ENCODE results near the gene MYO19. TPM values are rescaled to one million over a fixed set of nuclear protein-coding genes. Genes with fewer than 3 reads are reported as not detected.

MYO19 gene
- total and polyA plus RNA-seq, 9 of the 15 experiments (the other 6 are each of a cell fraction or from before 2014, with no cell fraction given) = 21.6 to 176 (median 129) TPM

- TF ChIP-seq, protein P1, sequence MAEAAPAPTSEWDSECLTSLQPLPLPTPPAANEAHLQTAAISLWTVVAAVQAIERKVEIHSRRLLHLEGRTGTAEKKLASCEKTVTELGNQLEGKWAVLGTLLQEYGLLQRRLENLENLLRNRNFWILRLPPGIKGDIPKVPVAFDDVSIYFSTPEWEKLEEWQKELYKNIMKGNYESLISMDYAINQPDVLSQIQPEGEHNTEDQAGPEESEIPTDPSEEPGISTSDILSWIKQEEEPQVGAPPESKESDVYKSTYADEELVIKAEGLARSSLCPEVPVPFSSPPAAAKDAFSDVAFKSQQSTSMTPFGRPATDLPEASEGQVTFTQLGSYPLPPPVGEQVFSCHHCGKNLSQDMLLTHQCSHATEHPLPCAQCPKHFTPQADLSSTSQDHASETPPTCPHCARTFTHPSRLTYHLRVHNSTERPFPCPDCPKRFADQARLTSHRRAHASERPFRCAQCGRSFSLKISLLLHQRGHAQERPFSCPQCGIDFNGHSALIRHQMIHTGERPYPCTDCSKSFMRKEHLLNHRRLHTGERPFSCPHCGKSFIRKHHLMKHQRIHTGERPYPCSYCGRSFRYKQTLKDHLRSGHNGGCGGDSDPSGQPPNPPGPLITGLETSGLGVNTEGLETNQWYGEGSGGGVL (CRISPR knock-in tag; IDR thresholded peaks at IDR 0.05) = no peak
- TF ChIP-seq, protein P2, sequence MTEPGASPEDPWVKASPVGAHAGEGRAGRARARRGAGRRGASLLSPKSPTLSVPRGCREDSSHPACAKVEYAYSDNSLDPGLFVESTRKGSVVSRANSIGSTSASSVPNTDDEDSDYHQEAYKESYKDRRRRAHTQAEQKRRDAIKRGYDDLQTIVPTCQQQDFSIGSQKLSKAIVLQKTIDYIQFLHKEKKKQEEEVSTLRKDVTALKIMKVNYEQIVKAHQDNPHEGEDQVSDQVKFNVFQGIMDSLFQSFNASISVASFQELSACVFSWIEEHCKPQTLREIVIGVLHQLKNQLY (CRISPR knock-in tag; conservative IDR thresholded peaks at IDR 0.05) = no peak
- TF ChIP-seq TSC22D4 (tag; IDR thresholded peaks at IDR 0.05) (no peak), XRCC5 (IDR thresholded peaks at IDR 0.05; ENCODE audit: low read depth, low read length) (no peak), PYGO2 (tag; IDR thresholded peaks at IDR 0.05) (no peak), ZNF695 (CRISPR knock-in tag; IDR thresholded peaks at IDR 0.05) (no peak), HBP1 (CRISPR knock-in tag; IDR thresholded peaks at IDR 0.05) (no peak), ZNF785 (CRISPR knock-in tag; IDR thresholded peaks at IDR 0.05) (no peak), MTA1 (IDR thresholded peaks at IDR 0.05; ENCODE audit: borderline replicate concordance) (no peak), ZNF274 (IDR thresholded peaks at IDR 0.05; ENCODE audit: borderline replicate concordance, low read depth, low read length) (no peak), DPF2 (IDR thresholded peaks at IDR 0.05) (no peak), OTX1 (CRISPR knock-in tag; IDR thresholded peaks at IDR 0.05) (no peak)
- TF ChIP-seq, protein P3, sequence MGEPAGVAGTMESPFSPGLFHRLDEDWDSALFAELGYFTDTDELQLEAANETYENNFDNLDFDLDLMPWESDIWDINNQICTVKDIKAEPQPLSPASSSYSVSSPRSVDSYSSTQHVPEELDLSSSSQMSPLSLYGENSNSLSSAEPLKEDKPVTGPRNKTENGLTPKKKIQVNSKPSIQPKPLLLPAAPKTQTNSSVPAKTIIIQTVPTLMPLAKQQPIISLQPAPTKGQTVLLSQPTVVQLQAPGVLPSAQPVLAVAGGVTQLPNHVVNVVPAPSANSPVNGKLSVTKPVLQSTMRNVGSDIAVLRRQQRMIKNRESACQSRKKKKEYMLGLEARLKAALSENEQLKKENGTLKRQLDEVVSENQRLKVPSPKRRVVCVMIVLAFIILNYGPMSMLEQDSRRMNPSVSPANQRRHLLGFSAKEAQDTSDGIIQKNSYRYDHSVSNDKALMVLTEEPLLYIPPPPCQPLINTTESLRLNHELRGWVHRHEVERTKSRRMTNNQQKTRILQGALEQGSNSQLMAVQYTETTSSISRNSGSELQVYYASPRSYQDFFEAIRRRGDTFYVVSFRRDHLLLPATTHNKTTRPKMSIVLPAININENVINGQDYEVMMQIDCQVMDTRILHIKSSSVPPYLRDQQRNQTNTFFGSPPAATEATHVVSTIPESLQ (CRISPR knock-in tag; IDR thresholded peaks at IDR 0.05) = no peak
Measured at GRCh38 chr17:36542755-36543154, 8.1 kb upstream of the MYO19 start (continued).

All from K562 (cell line).